Liver (tissue), 9 donors: ENCODE data around the gene ASXL1. TPM values are rescaled to one million over a fixed set of nuclear protein-coding genes. Genes with fewer than 3 reads are reported as not detected.

Experiments used
- DNase-seq: peaks from one replicate; pipeline ENCODE4 v3.0.0-alpha.2; 2017; ENCODE audit warnings: low spot score
- H3K27ac ChIP-seq, 2 donors: one replicate each; pipeline ENCODE4 v1.7.0; 2013; ENCODE audit warnings: inconsistent platforms in 2 of 2, low read length in 2 of 2, control low read depth in 1 of 2, low read depth in 1 of 2, mild to moderate bottlenecking in 1 of 2
- H3K27me3 ChIP-seq, 4 donors: one replicate each; pipeline versions ENCODE4 v1.6.1 to v1.7.0; 2013; ENCODE audit warnings: low read length in 3 of 4, inconsistent platforms in 1 of 4, mild to moderate bottlenecking in 1 of 4, moderate library complexity in 1 of 4; ENCODE audit not compliant: control insufficient read depth in 4 of 4, insufficient read depth in 4 of 4
- H3K36me3 ChIP-seq, 4 donors: one replicate each; pipeline versions ENCODE4 v1.6.1 to v1.7.0; 2013; ENCODE audit warnings: low read length in 3 of 4, mild to moderate bottlenecking in 3 of 4, low read depth in 1 of 4, moderate library complexity in 1 of 4; ENCODE audit not compliant: control insufficient read depth in 4 of 4, insufficient read depth in 3 of 4
- H3K4me1 ChIP-seq, 4 donors: one replicate each; pipeline versions ENCODE4 v1.6.1 to v1.7.0; 2013; ENCODE audit warnings: low read length in 3 of 4, mild to moderate bottlenecking in 3 of 4, moderate library complexity in 1 of 4; ENCODE audit not compliant: control insufficient read depth in 4 of 4, insufficient read depth in 4 of 4
- H3K4me3 ChIP-seq, 3 donors: one replicate each; pipeline versions ENCODE4 v1.6.1 to v1.7.0; 2013; ENCODE audit warnings: low read length in 3 of 3, control low read depth in 1 of 3, low read depth in 1 of 3, mild to moderate bottlenecking in 1 of 3
- H3K9ac ChIP-seq, 2 donors: one replicate each; pipeline ENCODE4 v1.7.0; 2013; ENCODE audit warnings: low read length in 2 of 2, mild to moderate bottlenecking in 2 of 2, moderate library complexity in 2 of 2, control low read depth in 1 of 2, low read depth in 1 of 2
- H3K9me3 ChIP-seq, 4 donors: one replicate each; pipeline versions ENCODE4 v1.6.1 to v1.7.0; 2013; ENCODE audit warnings: low read length in 3 of 4; ENCODE audit not compliant: control insufficient read depth in 4 of 4
- EGR1 ChIP-seq, 2 donors: IDR thresholded peaks; 2 replicates each; pipeline ENCODE4 v1.6.1; 2016 to 2018; ENCODE audit warnings: antibody characterized with exemption in 2 of 2, low read depth in 2 of 2
- FOXA1 ChIP-seq: IDR thresholded peaks from 2 replicates; pipeline ENCODE4 v1.6.1; 2016; ENCODE audit warnings: antibody characterized with exemption
- FOXA2 ChIP-seq: IDR thresholded peaks from 2 replicates; pipeline ENCODE4 v1.6.1; 2016; ENCODE audit warnings: antibody characterized with exemption
- GABPA ChIP-seq, 2 donors: IDR thresholded peaks in 1 of 2; conservative IDR thresholded peaks in 1 of 2; 2 replicates each; pipeline ENCODE4 v1.6.1; 2016; ENCODE audit warnings: antibody characterized with exemption in 2 of 2, mild to moderate bottlenecking in 1 of 2, moderate library complexity in 1 of 2
- HNF4A ChIP-seq, 2 donors: conservative IDR thresholded peaks; 2 replicates each; pipeline ENCODE4 v1.6.1; 2016; ENCODE audit warnings: antibody characterized with exemption in 2 of 2, mild to moderate bottlenecking in 2 of 2
- HNF4G ChIP-seq: IDR thresholded peaks from 2 replicates; pipeline ENCODE4 v1.6.1; 2016; ENCODE audit warnings: antibody characterized with exemption
- JUND ChIP-seq, 2 donors: IDR thresholded peaks; 2 replicates each; pipeline ENCODE4 v1.6.1; 2016; ENCODE audit warnings: antibody characterized with exemption in 2 of 2
- NR2F2 ChIP-seq: IDR thresholded peaks from 2 replicates; pipeline ENCODE4 v1.6.1; 2016; ENCODE audit warnings: antibody characterized with exemption
- RAD21 ChIP-seq, 2 donors: IDR thresholded peaks; 2 replicates each; pipeline ENCODE4 v1.6.1; 2016; ENCODE audit warnings: antibody characterized with exemption in 2 of 2, mild to moderate bottlenecking in 2 of 2
- RXRA ChIP-seq, 2 donors: IDR thresholded peaks; 2 replicates each; pipeline ENCODE4 v1.6.1; 2017 to 2018; ENCODE audit warnings: antibody characterized with exemption in 2 of 2, mild to moderate bottlenecking in 1 of 2
- SP1 ChIP-seq: IDR thresholded peaks from 2 replicates; pipeline ENCODE4 v1.6.1; 2018; ENCODE audit warnings: antibody characterized with exemption, mild to moderate bottlenecking
- TAF1 ChIP-seq: conservative IDR thresholded peaks from 2 replicates; pipeline ENCODE4 v1.6.1; 2016; ENCODE audit warnings: antibody characterized with exemption, mild to moderate bottlenecking
- YY1 ChIP-seq: IDR thresholded peaks from 2 replicates; pipeline ENCODE4 v1.6.1; 2016; ENCODE audit warnings: antibody characterized with exemption, mild to moderate bottlenecking
- WGBS: extraction: QIAGEN DNeasy Blood & Tissue Kit; methylation state at CpG from one replicate; pipeline ENCODE4 v1.1.7; 2013; 5-methylcytosine and 5-hydroxymethylcytosine counted together
- polyA plus RNA-seq, 2 donors: library from polyadenylated mRNA; stranded (reverse) in 1 of 2; unstranded in 1 of 2; fragments of 200-250 nt in 1 of 2; fragments of >200 nt in 1 of 2; fragmentation: Nextera tagmentation in 1 of 2; extraction: Ambion mirVana in 1 of 2; gene quantifications; one replicate each; pipeline versions ENCODE4 v1.2.1 to v1.2.3, GENCODE V29; 2013 to 2015
- total RNA-seq, 2 donors: library from RNA; depleted of rRNA; stranded (reverse); fragments of >200 nt; gene quantifications; one replicate each; pipeline ENCODE4 v1.2.3, GENCODE V29; 2014
- TF ChIP-seq, protein P1 (sequence below): IDR thresholded peaks from 2 replicates; pipeline ENCODE4 v1.6.1; 2016; ENCODE audit warnings: antibody characterized with exemption
- TF ChIP-seq, protein P2 (sequence below): IDR thresholded peaks from 2 replicates; pipeline ENCODE4 v1.6.1; 2016; ENCODE audit warnings: antibody characterized with exemption, mild to moderate bottlenecking
- TF ChIP-seq, protein P3 (sequence below): fragments of 150-350 bp; IDR thresholded peaks from 2 replicates; pipeline ENCODE4 v1.5.1; 2017; ENCODE audit warnings: improper control_type of control experiment, low read depth, low read length; ENCODE audit not compliant: missing input control
- TF ChIP-seq, protein P4 (sequence below): IDR thresholded peaks from 2 replicates; pipeline ENCODE4 v1.6.1; 2016; ENCODE audit warnings: antibody characterized with exemption
- TF ChIP-seq, protein P5 (sequence below): IDR thresholded peaks from 2 replicates; pipeline ENCODE4 v1.6.1; 2016; ENCODE audit warnings: antibody characterized with exemption
- donor health status: healthy.
- donor health status: healthy.
- donor health status: healthy.
- donor health status: healthy.
- donor health status: healthy.

Gene ASXL1
- total and polyA plus RNA-seq, 4 donors: 13.4 to 61.3 (median 24.5) TPM

DNA sequence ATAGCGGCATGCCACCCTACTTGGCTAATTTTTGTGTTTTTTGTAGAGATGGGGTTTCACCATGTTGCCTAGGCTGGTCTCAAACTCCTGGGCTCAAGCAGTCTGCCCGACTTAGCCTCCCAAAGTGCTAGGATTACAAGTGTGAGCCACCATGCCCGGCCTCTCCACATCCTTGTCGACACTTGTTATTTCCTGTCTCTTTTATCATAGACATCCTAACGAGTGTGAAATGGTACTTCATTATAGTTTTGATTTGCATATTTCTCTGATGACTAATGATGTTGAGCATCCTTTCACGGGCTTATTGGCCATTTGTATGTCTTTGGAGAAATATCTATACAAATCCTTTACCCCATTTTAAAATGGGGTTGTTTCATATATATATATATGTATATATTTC is 39.0 kb upstream of the ASXL1 start:
- 87% methylated on average over 6 of the region's 6 CpGs for WGBS
- no peaks in the 10 kb centered on the region for H3K9me3 ChIP-seq
- H3K9ac ChIP-seq: no peak overlapping the region
- no peaks in the 10 kb centered on the region for H3K27me3 ChIP-seq
- H3K36me3 ChIP-seq: peaks cover 0 to 17% (median 7%) of the 10 kb centered on the region in 4 donors
- H3K4me3 ChIP-seq: no peak overlapping the region
- TF ChIP-seq EGR1 (IDR thresholded peaks at IDR 0.05; ENCODE audit: low read depth in 2 of 2) (no peak), YY1 (no peak), JUND (IDR thresholded peaks at IDR 0.05) (no peak), FOXA1 (no peak), RXRA (IDR thresholded peaks at IDR 0.05) (no peak), NR2F2 (no peak), FOXA2 (no peak), GABPA (IDR thresholded peaks at IDR 0.05 in 1 of 2, conservative IDR thresholded peaks at IDR 0.05 in 1 of 2) (no peak), RAD21 (IDR thresholded peaks at IDR 0.05) (no peak), HNF4A (conservative IDR thresholded peaks at IDR 0.05) (no peak), TAF1 (no peak), HNF4G (no peak), SP1 (no peak)
- TF ChIP-seq, protein P1, sequence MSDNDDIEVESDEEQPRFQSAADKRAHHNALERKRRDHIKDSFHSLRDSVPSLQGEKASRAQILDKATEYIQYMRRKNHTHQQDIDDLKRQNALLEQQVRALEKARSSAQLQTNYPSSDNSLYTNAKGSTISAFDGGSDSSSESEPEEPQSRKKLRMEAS: no peak
- TF ChIP-seq, protein P2, sequence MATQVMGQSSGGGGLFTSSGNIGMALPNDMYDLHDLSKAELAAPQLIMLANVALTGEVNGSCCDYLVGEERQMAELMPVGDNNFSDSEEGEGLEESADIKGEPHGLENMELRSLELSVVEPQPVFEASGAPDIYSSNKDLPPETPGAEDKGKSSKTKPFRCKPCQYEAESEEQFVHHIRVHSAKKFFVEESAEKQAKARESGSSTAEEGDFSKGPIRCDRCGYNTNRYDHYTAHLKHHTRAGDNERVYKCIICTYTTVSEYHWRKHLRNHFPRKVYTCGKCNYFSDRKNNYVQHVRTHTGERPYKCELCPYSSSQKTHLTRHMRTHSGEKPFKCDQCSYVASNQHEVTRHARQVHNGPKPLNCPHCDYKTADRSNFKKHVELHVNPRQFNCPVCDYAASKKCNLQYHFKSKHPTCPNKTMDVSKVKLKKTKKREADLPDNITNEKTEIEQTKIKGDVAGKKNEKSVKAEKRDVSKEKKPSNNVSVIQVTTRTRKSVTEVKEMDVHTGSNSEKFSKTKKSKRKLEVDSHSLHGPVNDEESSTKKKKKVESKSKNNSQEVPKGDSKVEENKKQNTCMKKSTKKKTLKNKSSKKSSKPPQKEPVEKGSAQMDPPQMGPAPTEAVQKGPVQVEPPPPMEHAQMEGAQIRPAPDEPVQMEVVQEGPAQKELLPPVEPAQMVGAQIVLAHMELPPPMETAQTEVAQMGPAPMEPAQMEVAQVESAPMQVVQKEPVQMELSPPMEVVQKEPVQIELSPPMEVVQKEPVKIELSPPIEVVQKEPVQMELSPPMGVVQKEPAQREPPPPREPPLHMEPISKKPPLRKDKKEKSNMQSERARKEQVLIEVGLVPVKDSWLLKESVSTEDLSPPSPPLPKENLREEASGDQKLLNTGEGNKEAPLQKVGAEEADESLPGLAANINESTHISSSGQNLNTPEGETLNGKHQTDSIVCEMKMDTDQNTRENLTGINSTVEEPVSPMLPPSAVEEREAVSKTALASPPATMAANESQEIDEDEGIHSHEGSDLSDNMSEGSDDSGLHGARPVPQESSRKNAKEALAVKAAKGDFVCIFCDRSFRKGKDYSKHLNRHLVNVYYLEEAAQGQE: no peak
- TF ChIP-seq, protein P3, sequence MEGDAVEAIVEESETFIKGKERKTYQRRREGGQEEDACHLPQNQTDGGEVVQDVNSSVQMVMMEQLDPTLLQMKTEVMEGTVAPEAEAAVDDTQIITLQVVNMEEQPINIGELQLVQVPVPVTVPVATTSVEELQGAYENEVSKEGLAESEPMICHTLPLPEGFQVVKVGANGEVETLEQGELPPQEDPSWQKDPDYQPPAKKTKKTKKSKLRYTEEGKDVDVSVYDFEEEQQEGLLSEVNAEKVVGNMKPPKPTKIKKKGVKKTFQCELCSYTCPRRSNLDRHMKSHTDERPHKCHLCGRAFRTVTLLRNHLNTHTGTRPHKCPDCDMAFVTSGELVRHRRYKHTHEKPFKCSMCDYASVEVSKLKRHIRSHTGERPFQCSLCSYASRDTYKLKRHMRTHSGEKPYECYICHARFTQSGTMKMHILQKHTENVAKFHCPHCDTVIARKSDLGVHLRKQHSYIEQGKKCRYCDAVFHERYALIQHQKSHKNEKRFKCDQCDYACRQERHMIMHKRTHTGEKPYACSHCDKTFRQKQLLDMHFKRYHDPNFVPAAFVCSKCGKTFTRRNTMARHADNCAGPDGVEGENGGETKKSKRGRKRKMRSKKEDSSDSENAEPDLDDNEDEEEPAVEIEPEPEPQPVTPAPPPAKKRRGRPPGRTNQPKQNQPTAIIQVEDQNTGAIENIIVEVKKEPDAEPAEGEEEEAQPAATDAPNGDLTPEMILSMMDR: no peak
- TF ChIP-seq, protein P4, sequence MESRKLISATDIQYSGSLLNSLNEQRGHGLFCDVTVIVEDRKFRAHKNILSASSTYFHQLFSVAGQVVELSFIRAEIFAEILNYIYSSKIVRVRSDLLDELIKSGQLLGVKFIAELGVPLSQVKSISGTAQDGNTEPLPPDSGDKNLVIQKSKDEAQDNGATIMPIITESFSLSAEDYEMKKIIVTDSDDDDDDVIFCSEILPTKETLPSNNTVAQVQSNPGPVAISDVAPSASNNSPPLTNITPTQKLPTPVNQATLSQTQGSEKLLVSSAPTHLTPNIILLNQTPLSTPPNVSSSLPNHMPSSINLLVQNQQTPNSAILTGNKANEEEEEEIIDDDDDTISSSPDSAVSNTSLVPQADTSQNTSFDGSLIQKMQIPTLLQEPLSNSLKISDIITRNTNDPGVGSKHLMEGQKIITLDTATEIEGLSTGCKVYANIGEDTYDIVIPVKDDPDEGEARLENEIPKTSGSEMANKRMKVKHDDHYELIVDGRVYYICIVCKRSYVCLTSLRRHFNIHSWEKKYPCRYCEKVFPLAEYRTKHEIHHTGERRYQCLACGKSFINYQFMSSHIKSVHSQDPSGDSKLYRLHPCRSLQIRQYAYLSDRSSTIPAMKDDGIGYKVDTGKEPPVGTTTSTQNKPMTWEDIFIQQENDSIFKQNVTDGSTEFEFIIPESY: no peak
- TF ChIP-seq, protein P5, sequence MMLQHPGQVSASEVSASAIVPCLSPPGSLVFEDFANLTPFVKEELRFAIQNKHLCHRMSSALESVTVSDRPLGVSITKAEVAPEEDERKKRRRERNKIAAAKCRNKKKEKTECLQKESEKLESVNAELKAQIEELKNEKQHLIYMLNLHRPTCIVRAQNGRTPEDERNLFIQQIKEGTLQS: no peak
- no peaks in the 10 kb centered on the region for H3K4me1 ChIP-seq
- no peak overlapping the region for H3K27ac ChIP-seq
- no peak for DNase-seq
